DND-41 (cell line): Measurements from ENCODE around the gene CRISPLD2.

Experiments
- ATAC-seq: fragments of 200-7000 bp; cut with Tn5 transposase; 3 replicates; pipeline ENCODE4 v1.9.1; 2021; ENCODE audit warnings: low read depth; ENCODE audit not compliant: insufficient read depth
- DNase-seq: peaks from one replicate; pipeline ENCODE4 v3.0.0-alpha.2; 2020
- H2AFZ ChIP-seq: 2 replicates; pipeline ENCODE4 v1.6.0; 2012; ENCODE audit warnings: low read depth, low read length
- H3K27ac ChIP-seq: 2 replicates; pipeline ENCODE4 v1.5.1; 2012; ENCODE audit warnings: low read length, inconsistent platforms
- H3K27me3 ChIP-seq: fragments of 200-600 bp; sonication (generic); 2 replicates; pipeline ENCODE4 v1.6.0; 2012; ENCODE audit warnings: low read length, mild to moderate bottlenecking, inconsistent platforms; ENCODE audit not compliant: insufficient read depth, poor library complexity
- H3K36me3 ChIP-seq: 2 replicates; pipeline ENCODE4 v1.5.1; 2012; ENCODE audit warnings: low read length, inconsistent platforms; ENCODE audit not compliant: insufficient read depth
- H3K4me1 ChIP-seq: 2 replicates; pipeline ENCODE4 v1.5.1; 2012; ENCODE audit warnings: mild to moderate bottlenecking, low read length; ENCODE audit not compliant: insufficient read depth
- H3K4me2 ChIP-seq: 2 replicates; pipeline ENCODE4 v1.6.0; 2012; ENCODE audit warnings: mild to moderate bottlenecking, moderate library complexity, low read length, inconsistent platforms; ENCODE audit not compliant: insufficient read depth
- H3K4me3 ChIP-seq, 2 experiments: fragments of 200-600 bp in 1 of 2; shearing (Covaris generic) in 1 of 2; 2 replicates each; pipeline ENCODE4 v1.5.1; 2012 to 2016; ENCODE audit warnings: inconsistent platforms in 2 of 2, low read length in 2 of 2, mild to moderate bottlenecking in 2 of 2, low read depth in 1 of 2, moderate library complexity in 1 of 2
- H3K79me2 ChIP-seq: 2 replicates; pipeline ENCODE4 v1.6.0; 2012; ENCODE audit warnings: low read length, inconsistent platforms; ENCODE audit not compliant: insufficient read depth
- H3K9ac ChIP-seq: 2 replicates; pipeline ENCODE4 v1.6.0; 2012; ENCODE audit warnings: low read depth, mild to moderate bottlenecking, inconsistent platforms, low read length, moderate library complexity
- H3K9me3 ChIP-seq: 2 replicates; pipeline ENCODE4 v1.5.1; 2012; ENCODE audit warnings: low read length, moderate library complexity, mild to moderate bottlenecking, inconsistent platforms; ENCODE audit not compliant: insufficient read depth, severe bottlenecking
- H4K20me1 ChIP-seq: 2 replicates; pipeline ENCODE4 v1.6.0; 2012; ENCODE audit warnings: low read length; ENCODE audit not compliant: insufficient read depth
- CTCF ChIP-seq: IDR thresholded peaks from 2 replicates; pipeline ENCODE4 v1.5.1; 2012; ENCODE audit warnings: borderline replicate concordance, low read length, moderate library complexity, mild to moderate bottlenecking; ENCODE audit not compliant: poor library complexity, severe bottlenecking; ENCODE audit errors: extremely low read depth
- EZH2 ChIP-seq: IDR thresholded peaks from 3 replicates; pipeline ENCODE4 v1.6.1; 2012; ENCODE audit warnings: borderline replicate concordance, low read depth, mild to moderate bottlenecking, moderate library complexity, low read length, inconsistent platforms; ENCODE audit not compliant: severe bottlenecking

The CRISPLD2 gene

DNA sequence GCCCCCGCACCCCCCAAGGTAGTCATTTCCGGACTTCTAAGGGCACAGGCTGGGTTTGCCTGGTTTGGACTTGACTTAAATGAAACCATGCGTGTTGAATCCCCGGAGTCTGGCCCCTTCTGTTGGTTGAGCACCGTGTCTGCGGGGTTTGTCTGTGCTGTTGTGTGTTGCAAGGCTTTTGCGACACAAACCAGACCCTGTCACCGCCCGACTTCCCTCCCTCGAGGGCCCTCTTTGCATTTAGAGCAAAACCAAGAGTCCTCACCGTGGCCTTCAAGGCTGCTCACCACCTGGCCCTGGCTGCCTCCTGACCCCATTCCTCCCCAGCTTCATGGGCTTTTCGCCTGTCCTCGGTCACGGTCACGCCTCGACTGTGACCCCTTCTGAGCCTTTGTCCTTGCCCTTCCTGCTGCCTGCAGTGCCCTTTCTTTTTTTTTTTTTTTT lies 7.4 kb downstream of the CRISPLD2 start:
- Histone ChIP-seq H3K79me2 (no peaks in the 10 kb centered on the region), H3K27me3 (peaks cover 15% of the 10 kb centered on the region), H3K36me3 (no peaks in the 10 kb centered on the region), H4K20me1 (peaks cover 4% of the 10 kb centered on the region; the same call in 1 of the 2 replicates), H3K27ac (no peak overlapping the region), H2AFZ (no peak overlapping the region), H3K9ac (no peak overlapping the region), H3K9me3 (no peaks in the 10 kb centered on the region), H3K4me2 (no peak overlapping the region), H3K4me1 (no peaks in the 10 kb centered on the region), H3K4me3 (no peak overlapping the region)
- TF ChIP-seq CTCF = no peak
- TF ChIP-seq EZH2 = no peak
- no peak for ATAC-seq
- no peak for DNase-seq

DNA sequence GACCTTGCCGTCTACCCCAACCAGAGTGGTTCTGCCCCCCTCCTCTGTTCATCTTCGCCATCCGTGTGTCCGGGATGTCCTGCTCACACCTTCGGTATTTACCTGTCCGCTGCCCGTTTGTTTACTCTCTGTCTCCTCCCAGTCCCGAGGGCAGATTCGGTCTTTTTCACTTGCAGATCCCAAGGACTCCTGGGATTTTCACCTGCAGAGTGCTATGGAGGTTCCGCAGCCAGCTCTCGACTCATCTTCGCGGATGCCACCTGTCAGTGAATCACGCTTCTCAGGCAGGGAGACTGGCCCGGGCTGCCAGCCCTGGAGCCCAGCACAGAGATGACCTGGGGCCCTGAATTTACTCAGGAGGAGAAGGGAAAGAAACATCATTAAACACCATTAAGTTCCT lies 8.1 kb downstream of the CRISPLD2 start:
- no peaks in the 10 kb centered on the region for H3K79me2 ChIP-seq
- DNase-seq (no peak), ATAC-seq (no peak)
- no peak overlapping the region for H2AFZ ChIP-seq
- no peaks in the 10 kb centered on the region for H3K36me3 ChIP-seq
- TF ChIP-seq EZH2 = no peak
- no peak for TF ChIP-seq CTCF
- no peaks in the 10 kb centered on the region for H3K9me3 ChIP-seq
- no peak overlapping the region for H3K4me3 ChIP-seq
- peaks cover 4% of the 10 kb centered on the region; the same call in 1 of the 2 replicates for H4K20me1 ChIP-seq
- no peak overlapping the region for H3K4me2 ChIP-seq
- no peak overlapping the region for H3K9ac ChIP-seq
- no peak overlapping the region for H3K27ac ChIP-seq
- no peaks in the 10 kb centered on the region for H3K4me1 ChIP-seq
- H3K27me3 ChIP-seq = peaks cover 15% of the 10 kb centered on the region

DNA sequence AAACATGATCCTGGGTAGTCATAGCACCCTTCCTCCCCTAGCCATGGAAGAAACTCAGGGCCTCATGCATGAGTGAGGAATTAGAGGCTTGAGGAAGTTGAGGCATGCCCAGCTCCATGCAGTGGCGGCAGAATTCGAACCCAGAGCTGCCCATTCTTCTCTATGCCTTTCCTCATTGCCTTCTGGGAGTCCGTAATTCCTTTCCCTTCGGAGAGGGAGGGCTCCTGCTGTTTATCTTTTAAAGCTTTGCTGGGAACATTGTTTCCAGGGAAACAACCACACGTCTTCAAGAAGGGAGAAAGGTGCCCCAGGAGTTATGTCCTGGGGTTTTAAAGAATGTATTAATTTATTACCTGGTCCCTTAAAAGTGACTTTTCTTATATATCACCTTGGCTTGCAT lies 8.5 kb downstream of the CRISPLD2 start:
- peaks cover 4% of the 10 kb centered on the region; the same call in 1 of the 2 replicates for H4K20me1 ChIP-seq
- H3K4me3 ChIP-seq = no peak overlapping the region
- peaks cover 15% of the 10 kb centered on the region for H3K27me3 ChIP-seq
- DNase-seq (no peak), ATAC-seq (no peak)
- H3K79me2 ChIP-seq = no peaks in the 10 kb centered on the region
- H3K9ac ChIP-seq = no peak overlapping the region
- H2AFZ ChIP-seq = no peak overlapping the region
- no peaks in the 10 kb centered on the region for H3K9me3 ChIP-seq
- no peaks in the 10 kb centered on the region for H3K4me1 ChIP-seq
- no peak overlapping the region for H3K27ac ChIP-seq
- no peak overlapping the region for H3K4me2 ChIP-seq
- TF ChIP-seq EZH2 (no peak), CTCF (no peak)
- no peaks in the 10 kb centered on the region for H3K36me3 ChIP-seq
